Activated CD8-positive, alpha-beta memory T cell treated with anti-CD3 and anti-CD28 coated beads for 36 hours (primary cell): Measurements from ENCODE around the gene TEAD4. TPM values are rescaled to one million over a fixed set of nuclear protein-coding genes. Genes with fewer than 3 reads are reported as not detected.

Experiments used
- CTCF ChIA-PET: fragments of 350-600 bp; sonication (Branson Sonifier 250); formaldehyde crosslinking; loops from one replicate; lab custom pipeline; 2021; ENCODE audit warnings: antibody characterized with exemption; lab: Charles Lee
- POLR2A ChIA-PET: fragments of 350-600 bp; sonication (Branson Sonifier 250); formaldehyde crosslinking; loops from one replicate; lab custom pipeline; 2021; ENCODE audit warnings: antibody characterized with exemption; lab: Charles Lee
- total RNA-seq, 2 experiments: library from RNA; stranded (reverse); gene quantifications; one replicate each; pipeline ENCODE4 v1.2.3, GENCODE V29; 2021

Gene TEAD4
- total RNA-seq, result 1 to 10 TPM; 2.2 to 2.4 TPM

DNA sequence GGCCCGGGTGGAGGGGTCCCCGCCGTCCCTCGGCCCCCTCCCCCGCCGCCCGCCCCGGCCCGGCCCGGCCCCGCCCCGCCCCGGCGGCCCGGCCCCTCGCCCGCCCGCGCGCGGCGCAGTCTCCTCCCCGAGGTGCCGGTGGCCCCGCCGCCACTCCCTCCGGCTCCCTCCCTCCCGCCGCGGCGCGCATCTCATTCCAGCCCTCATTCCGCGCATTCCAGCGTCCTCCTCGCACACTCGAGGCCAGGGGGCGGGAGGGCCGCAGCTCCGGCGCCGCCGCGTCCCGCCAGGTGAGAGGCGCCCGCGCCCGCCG is at the start of gene TEAD4:
Gene TEAD4 (plus strand): TSS at position 206 of the 313 bp plus-strand sequence.
- CTCF ChIA-PET, result no interaction called here
- POLR2A ChIA-PET, result no interaction called here

DNA sequence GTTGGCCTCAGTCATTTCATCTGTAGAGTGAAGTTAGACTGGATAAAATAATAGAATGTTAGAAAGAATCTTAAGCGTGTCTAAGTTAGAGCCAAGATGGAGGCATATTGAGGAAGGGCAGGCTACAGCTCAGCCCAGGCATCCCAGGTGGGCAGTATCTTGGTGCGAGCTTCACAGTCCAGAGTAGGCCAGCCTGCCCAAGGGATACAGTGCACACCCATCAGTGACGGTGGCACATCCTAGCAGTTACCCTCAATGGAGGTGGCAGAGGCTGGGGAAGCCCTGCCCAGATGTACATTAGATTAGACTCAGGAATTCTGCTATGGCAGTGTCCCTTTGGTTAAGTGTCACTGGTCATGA is 47.0 kb upstream of the TEAD4 start:
- POLR2A ChIA-PET, result no interaction called here
- CTCF ChIA-PET, result no interaction called here

DNA sequence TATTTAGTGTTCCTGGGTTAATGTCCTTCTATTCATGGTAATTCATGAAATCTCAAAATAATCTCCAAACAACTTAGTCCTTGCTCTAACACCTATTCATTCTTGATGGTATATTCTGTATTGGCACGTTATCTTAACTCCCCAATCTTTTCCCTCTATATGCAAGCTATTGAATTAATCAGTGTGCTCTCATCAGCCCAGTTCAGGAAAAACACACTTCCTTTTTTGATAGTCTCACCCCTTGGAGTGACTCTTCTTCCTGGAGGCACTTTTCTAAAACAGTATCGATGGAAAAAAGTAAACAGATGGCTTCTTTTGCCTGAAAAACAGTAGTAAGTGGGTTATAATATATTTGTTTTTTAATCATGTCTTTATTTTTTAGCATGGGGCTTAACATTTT is 39.9 kb upstream of the TEAD4 start:
- CTCF ChIA-PET, result no interaction called here
- POLR2A ChIA-PET, result no interaction called here

DNA sequence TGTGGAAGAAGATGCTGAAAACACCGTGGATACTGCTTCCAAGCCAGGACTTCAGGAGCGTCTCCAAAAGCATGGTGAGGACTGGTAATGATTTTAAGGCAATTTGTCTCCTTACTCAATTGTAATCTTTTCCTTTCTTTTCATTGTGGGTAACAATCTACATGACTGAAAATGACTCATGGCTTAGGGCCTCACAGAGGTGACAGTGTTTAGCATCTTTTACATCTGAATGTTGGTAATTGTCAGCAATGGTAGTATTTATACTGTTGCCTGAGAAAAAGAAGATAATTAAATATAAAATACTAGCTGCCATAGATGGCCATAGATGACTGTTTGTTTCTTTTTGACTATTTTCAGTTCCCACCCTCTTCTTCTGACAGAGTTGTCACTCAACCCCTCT is 36.9 kb upstream of the TEAD4 start:
- CTCF ChIA-PET, result no interaction called here
- POLR2A ChIA-PET, result interaction anchor here (0.6 to 0.7 kb wide), 2 partner anchors 44 to 70 kb away, joined by 4 to 6 read pairs; no protein-coding TSS in a partner anchor

DNA sequence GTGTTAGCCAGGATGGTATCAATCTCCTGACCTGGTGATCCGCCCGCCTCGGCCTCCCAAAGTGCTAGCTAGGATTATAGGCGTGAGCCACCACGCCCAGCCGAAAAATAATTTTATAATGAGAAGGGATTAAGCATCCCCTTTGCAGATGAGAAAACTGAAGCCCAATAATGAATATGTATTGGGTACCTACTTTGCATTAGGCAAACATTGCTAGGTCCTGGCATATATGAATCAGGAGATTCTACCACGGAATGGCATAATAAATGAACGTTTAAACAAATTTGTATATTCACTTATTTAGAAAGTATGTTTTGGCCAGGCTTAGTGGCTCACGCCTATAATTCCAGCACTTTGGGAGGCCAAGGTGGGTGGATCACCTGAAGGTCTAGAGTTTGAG is 36.1 kb upstream of the TEAD4 start:
- ChIA-PET CTCF (no interaction called here), POLR2A (no interaction called here)

DNA sequence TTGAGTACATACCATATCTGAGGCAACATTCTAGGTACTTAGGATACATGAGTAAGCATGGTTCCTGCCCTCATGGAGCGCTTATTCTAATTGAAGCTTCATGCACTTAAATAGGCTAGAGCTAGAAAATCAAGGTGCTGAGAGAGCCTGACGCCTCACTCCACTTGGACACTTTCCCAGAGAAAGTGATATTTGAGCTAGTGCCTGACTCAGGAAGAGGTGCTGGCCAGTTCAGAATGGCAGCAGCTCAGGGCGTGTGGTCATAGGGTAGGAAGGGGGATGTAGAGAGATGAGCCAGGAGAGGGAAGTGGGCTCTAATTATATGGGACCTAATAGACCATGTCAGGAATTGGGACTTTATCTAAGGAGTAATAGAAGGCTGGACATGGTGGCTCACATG is 35.2 kb upstream of the TEAD4 start:
- ChIA-PET CTCF (no interaction called here), POLR2A (no interaction called here)

DNA sequence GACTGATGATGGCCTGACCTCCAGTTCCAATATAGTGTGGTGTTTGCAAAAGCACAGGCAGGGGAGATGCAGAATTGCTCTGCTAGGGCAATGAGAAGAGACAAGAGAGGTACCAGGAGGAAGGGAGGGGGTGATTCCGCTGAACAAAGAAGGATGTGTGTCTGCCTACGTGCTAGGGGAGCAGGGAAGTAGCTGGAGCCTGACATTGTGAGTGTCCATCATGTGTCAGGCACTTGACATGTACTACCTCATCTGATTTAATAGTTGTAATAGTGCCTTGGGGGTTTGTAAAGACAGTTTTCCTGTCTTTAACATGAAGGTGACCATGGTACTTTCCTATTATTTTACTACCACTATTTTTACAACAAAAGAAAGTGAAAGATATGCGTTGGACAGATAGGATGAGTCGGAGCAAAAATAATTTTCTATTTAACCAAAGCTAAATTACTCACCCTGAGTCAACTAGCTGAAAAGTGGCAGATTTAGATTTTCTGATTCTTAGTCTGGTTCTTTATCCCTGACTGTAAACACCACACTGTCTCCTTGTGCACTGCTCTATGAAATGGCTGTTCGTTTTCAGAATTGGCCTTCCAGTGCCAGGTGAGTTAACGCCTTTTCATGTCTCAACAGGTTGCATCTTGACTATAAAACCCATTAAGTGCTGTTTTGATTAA is 33.7 kb upstream of the TEAD4 start:
- CTCF ChIA-PET, result no interaction called here
- POLR2A ChIA-PET, result no interaction called here

DNA sequence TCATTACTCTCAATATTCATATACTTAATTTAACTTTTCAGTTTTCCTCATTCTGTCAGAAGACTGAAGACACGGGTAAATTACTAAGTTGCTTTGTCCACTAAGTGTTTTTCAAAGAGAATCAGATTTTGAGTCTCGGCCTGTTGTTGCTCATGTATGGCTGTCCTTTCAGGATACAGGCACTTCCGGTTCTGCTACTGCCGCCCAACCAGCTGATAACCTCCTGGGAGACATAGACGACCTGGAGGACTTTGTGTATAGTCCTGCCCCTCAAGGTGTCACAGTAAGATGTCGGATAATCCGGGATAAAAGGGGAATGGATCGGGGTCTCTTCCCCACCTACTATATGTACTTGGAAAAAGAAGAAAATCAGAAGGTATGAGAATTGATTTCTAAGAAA is 28.3 kb upstream of the TEAD4 start:
- POLR2A ChIA-PET, result no interaction called here
- CTCF ChIA-PET, result no interaction called here

DNA sequence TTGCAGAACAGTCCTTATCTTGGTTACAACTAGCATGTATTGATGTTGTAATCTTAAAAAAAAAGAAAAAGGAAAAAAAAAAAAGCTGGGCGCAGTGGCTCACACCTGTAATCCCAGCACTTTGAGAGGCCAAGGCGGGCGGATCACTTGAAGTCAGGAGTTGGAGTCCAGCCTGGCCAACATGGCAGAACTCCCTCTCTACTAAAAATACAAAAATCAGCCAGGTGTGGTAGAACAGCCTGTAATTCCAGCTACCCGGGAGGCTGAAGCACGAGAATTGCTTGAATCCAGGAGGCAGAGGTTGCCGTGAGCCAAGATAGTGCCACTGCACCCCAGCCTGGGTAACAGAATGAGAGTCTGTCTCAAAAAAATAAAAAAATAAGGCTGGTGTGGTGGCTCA is 25.6 kb upstream of the TEAD4 start:
- ChIA-PET CTCF (interaction anchor here (0.6 kb wide), 1 partner anchor 11 kb away, joined by 3 read pairs; no protein-coding TSS in a partner anchor), POLR2A (no interaction called here)

DNA sequence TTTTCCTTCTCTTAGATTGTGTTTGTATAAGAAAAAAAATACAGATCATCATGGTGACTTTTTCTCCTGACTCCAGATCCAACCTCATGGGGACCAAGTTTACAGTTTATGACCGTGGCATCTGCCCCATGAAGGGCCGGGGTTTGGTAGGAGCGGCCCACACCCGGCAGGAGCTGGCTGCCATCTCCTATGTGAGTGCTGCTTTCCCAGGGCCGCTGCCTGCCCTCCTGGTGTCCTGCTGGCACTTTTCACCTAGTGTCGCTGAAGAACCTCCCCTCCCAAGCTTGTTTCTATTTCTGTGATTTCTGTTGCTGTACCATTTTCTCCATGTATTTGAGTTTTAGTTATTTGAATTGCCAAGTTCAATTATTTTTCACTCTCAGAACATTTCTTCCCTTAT is 24.8 kb upstream of the TEAD4 start:
- CTCF ChIA-PET, result no interaction called here
- POLR2A ChIA-PET, result no interaction called here

DNA sequence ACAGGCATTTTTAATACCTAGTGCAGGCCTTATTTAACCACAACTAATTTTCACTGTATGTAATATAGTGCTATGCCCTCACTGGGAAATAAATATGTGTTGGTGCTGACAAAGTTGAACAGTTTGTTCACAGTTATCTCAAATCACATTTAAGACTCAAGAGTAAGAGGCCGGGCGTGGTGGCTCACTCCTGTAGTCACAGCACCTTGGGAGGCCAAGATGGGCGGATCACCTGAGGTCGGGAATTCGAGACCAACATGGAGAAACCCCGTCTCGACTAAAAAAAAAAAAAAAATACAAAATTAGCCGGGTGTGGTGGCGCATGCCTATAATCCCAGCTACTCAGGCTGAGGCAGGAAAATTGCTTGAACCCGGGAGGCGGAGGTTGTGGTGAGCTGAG is 22.9 kb upstream of the TEAD4 start:
- ChIA-PET POLR2A (no interaction called here), CTCF (interaction anchor here (0.7 kb wide), 1 partner anchor 912 kb away, joined by 3 read pairs; no protein-coding TSS in a partner anchor)

DNA sequence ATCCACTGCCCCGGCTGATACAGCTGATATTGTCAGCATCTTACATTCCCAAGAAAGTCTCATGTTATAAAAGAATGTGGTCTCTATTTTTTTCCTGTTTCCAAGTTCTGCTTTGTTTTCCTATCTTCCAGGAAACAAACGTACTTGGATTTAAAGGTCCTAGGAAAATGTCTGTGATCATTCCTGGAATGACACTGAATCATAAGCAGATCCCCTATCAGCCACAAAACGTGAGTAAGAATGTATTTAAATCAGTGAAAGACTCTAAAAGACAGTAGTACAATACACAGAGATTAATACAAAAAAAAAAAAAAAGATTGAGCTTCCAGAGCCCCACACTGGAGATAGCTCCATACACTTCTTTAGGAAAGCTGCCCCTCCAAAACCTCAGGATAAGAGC is 21.7 kb upstream of the TEAD4 start:
- POLR2A ChIA-PET, result no interaction called here
- CTCF ChIA-PET, result no interaction called here

DNA sequence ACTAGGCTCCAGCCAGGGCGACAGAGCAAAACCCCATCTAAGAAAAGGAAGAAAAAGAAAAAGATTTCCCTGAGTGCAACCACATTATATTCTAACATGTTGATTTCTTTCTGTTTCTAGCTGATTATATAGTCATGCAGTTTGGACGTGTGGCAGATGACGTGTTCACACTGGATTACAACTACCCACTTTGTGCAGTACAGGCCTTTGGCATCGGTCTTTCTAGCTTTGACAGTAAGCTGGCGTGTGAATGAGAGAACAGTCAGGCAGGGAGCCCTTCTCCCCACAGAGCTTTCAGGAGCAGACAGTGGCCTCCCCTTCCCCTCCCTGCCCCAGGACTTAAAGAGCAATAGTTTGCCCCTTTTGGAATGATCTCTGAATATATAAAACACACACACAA is 20.0 kb upstream of the TEAD4 start:
- CTCF ChIA-PET, result interaction anchor here (0.6 to 1.2 kb wide), 2 partner anchors 52 to 85 kb away, joined by 3 to 5 read pairs; no protein-coding TSS in a partner anchor
- POLR2A ChIA-PET, result no interaction called here

DNA sequence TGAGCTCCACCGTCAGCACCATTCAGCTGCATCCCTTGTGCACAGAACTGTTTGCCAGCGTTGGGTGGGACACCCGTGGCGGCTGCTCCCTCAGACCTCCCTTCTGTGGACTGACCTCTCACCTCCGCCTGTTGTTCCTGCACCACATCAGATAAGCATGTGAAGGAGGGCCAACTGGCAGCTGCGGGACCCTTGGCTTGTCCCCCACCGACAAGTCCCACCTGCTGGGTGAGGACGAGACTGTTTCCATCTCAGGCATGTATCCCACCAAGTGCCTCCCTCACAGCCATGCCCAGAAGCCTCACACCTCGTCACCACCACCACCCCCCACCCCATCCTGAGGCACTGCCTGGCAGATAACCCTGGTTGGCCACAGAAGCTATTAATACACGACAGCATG is 18.6 kb upstream of the TEAD4 start:
- CTCF ChIA-PET, result interaction anchor here (0.7 kb wide), 1 partner anchor 807 kb away, joined by 3 read pairs; no protein-coding TSS in a partner anchor
- POLR2A ChIA-PET, result no interaction called here

DNA sequence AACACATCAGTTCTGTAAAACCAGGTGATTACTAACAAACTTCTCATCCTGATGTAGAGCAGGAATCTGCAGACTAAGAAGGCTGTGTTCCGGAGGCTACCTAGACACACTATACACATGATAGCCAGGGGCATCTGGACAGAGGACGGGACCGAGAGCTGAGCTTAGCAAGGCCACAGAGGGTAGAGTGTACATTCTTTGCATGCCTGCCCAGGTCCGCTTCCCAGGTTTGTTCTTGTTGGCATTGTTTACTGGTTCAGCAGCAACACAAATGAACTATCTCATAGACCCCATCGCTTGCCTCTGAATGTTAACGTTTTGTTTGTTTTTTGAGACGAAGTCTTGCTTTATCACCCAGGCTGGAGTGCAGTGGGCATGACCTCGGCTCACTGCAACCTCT is 17.7 kb upstream of the TEAD4 start:
- ChIA-PET CTCF (no interaction called here), POLR2A (no interaction called here)

DNA sequence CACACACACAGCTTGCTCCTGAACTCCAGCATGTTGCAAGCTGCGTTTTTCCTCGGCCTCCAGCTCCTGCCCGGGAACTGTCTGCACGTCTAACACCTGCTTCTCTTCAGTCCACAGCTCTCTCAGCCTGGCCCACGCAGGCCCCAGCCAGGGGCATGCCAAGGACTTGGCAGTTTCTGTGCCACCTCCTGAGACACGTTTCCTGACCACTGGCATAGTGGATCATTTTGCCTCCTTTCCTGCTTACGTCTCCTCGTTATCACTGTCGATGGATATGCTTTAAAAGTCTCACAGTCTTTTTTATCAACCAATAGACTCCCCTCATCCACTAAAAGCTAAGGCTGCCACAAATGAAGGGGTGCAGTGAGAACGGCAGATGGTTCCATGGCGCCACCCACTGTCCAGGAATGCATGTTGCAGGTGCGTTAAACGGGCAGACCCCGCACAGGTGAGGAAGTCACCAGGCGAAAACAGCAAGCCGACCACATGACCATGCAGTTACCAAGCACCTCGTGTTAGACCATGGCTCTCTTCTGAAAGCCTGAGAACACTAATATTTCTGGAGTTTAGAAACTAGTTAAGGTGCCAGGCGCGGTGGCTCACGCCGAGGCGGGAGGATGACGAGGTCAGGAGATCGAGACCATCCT is 14.7 kb upstream of the TEAD4 start:
- ChIA-PET CTCF (interaction anchor here (0.7 to 2.6 kb wide), 9 partner anchors 11 to 95 kb away, joined by 3 to 7 read pairs (median 3); partner anchors contain the start of gene TULP3), POLR2A (no interaction called here)

DNA sequence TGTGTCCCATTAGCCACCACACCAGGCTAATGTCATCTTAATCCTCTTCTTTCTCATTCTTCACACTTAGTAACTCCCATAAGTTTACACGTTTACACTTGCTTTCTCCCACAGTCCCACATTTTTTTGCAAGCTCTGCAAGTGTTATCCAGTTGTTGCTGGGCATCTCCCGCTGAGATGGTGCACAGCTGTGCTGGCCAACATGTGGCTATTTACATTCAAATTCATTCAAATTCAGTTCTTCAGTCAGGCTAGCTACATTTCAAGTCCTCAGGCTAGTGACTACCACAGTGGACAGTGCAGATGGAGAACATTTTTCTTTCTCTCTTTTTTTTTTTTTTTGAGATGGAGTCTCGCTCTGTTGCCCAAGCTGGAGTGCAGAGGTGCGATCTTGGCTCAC is 9.8 kb upstream of the TEAD4 start:
- CTCF ChIA-PET, result interaction anchor here (0.6 to 1.3 kb wide), 2 partner anchors 64 to 72 kb away, joined by 3 to 4 read pairs; partner anchors contain the start of genes FOXM1 and RHNO1

DNA sequence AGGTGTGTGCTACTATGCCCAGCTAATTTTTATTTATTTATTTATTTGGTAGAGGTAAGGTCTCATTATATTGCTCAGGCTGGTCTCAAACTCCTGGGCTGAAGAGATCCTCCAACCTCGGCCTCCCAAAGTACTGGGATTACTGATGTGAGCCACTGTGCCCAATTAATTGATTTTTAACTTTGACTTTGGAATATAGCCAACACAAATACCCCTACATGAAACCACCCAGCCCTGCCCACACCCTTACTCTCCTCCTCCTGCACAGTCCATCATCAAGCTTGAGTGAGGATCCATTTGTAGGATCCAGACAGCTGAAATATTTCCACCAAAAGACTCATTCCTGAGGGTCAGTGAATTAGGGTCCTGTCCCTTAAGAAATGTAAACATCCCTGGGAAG is 3.3 kb upstream of the TEAD4 start:
- CTCF ChIA-PET, result interaction anchor here (0.7 kb wide), 1 partner anchor 11 kb away, joined by 3 read pairs; no protein-coding TSS in a partner anchor
- POLR2A ChIA-PET, result no interaction called here

More for the DNA sequence above, 9.8 kb upstream of the TEAD4 start:
- POLR2A ChIA-PET, result no interaction called here

DNA sequence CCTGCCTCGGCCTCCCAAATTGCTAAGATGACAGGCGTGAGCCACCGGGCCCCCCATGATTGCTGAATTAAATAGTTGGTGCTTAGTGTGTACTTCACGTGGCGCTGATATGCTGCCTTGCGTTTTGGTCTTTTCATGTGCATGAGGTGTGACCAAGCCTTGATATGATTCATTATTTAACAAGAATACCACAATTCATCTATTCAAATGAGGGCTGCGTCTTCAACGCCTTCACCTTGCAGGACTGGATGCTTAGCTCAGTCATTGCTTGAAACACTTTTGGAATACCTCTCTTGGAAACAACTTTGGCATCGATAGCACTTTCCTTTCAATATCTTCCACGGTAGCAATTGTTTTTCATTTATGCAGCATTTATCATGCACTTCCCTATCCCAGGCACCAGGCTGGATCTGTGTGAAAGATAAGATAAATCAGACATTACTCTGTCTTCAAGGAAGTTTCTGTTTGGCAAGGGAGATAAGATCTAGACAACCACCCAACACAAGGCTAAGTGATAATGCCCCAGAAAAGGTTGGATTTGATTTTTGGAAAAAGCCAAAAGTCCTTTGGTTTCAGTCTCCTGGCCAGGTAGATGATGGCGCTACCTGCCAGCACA is 1.3 kb upstream of the TEAD4 start:
- ChIA-PET POLR2A (no interaction called here), CTCF (no interaction called here)

DNA sequence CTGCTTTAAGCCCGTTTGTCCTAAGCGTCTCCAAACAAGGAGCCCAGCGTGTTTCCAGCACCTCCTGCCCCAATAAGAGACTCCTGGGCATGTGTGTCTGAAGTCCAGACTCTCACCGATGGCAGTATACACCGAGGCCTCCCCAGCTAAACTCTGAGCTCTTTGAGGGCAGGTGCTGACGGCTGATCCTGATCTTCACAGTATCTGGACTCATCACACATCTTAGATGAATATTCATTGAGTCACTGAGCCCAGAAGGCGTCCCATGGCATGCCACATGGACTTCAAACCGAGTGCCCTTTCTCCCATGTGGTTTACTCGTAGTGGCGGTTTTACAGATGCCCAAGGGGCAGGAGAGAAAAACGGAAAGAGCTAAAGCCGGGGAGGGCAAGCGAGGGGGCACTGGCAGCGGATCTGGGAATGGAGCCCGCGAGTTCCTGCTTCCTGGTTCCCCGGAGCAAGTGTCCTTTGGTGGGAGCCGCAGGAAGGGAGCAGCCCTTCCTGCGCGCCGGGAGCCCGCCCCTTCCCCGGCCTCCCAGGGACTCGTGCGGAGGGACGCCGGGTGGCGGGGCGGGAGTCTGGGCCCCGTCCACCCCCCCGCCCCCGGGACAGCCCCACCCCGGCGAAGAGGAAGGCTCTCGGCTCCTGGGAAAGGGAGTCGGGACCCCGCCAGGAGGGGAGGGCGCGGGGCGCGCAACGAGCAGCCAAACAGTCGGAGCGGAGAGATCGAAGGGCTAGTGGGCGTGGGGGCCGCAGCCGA is 585 bp upstream of the TEAD4 start:
- ChIA-PET POLR2A (no interaction called here), CTCF (no interaction called here)
